ENCODE data around the gene ABHD12B.

The ABHD12B gene

DNA sequence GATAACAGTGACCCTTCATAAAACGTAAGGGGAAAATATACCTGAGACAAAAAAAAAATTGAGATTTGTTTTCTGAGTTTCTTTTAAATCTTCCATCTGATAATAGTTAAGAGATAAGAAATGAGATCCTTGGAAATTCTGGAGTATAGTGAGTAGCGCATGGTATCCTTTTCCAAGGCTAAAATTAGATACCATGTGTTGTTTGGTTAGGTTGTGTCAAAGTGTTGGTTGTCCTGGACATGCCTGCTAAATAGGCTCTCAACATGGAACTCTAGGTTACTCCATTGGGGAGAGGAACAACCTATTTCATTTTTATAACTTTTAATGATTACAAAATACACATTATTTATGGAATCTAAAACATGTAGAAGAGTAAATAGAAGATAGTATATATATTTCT, 57.7 kb downstream of the ABHD12B start:
- Histone ChIP-seq H4K20me1 (ENCODE audit: insufficient read depth, low read length) (no peaks in the 10 kb centered on the region), H3K4me3 (ENCODE audit: low read depth, low read length, poor library complexity, severe bottlenecking) (no peak overlapping the region), H3K79me2 (ENCODE audit: insufficient read depth, low read length) (no peaks in the 10 kb centered on the region), H3K4me1 (ENCODE audit: insufficient read depth, low read length, severe bottlenecking) (peaks cover 11% of the 10 kb centered on the region), H3K36me3 (ENCODE audit: insufficient read depth, low read length) (0 out of 2 replicates have a peak, but pooled peaks cover 7% of the 10 kb centered on the region), H3K9me3 (ENCODE audit: low read length) (no peaks in the 10 kb centered on the region), H3K9me2 (ENCODE audit: low read depth, low read length) (no peaks in the 10 kb centered on the region), H3K27ac (ENCODE audit: low read depth, low read length, poor library complexity, severe bottlenecking) (no peak overlapping the region), H3K9ac (ENCODE audit: low read length) (no peak overlapping the region), H3F3A (ENCODE audit: insufficient read depth, low read length) (0 out of 2 replicates have a peak, but pooled peaks cover 4% of the 10 kb centered on the region), H2AFZ (ENCODE audit: low read length) (no peak overlapping the region), H3K27me3 (ENCODE audit: insufficient read depth, low read length) (no peaks in the 10 kb centered on the region), H3K4me2 (ENCODE audit: low read length) (no peak overlapping the region)
- TF ChIP-seq EZH2 (IDR thresholded peaks at IDR 0.05; ENCODE audit: borderline replicate concordance, low read length) = no peak
- TF ChIP-seq, protein P1, sequence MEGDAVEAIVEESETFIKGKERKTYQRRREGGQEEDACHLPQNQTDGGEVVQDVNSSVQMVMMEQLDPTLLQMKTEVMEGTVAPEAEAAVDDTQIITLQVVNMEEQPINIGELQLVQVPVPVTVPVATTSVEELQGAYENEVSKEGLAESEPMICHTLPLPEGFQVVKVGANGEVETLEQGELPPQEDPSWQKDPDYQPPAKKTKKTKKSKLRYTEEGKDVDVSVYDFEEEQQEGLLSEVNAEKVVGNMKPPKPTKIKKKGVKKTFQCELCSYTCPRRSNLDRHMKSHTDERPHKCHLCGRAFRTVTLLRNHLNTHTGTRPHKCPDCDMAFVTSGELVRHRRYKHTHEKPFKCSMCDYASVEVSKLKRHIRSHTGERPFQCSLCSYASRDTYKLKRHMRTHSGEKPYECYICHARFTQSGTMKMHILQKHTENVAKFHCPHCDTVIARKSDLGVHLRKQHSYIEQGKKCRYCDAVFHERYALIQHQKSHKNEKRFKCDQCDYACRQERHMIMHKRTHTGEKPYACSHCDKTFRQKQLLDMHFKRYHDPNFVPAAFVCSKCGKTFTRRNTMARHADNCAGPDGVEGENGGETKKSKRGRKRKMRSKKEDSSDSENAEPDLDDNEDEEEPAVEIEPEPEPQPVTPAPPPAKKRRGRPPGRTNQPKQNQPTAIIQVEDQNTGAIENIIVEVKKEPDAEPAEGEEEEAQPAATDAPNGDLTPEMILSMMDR (IDR thresholded peaks at IDR 0.05; ENCODE audit: low read length) = no peak

DNA sequence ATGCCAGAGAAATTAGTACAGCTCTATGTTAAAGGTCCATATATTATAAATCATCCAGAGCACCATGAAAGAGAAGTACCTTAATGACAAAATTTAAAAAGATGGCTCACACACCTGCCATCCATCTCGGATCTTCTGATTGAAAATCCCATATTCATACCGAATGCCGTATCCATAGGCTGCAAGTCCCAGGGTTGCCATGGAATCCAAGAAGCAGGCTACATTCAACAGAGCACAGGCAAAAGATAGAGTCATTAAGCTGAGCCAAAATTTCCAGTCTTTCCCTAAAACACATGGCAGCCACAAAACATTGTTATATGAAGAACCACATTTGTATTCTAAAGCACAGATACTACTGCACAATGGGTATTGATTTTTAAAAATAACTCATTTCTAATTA, 59.7 kb downstream of the ABHD12B start:
- Histone ChIP-seq H3K9me3 (ENCODE audit: low read length) (no peaks in the 10 kb centered on the region), H3K79me2 (ENCODE audit: insufficient read depth, low read length) (no peaks in the 10 kb centered on the region), H3K9me2 (ENCODE audit: low read depth, low read length) (no peaks in the 10 kb centered on the region), H3K9ac (ENCODE audit: low read length) (no peak overlapping the region), H3K27ac (ENCODE audit: low read depth, low read length, poor library complexity, severe bottlenecking) (no peak overlapping the region), H4K20me1 (ENCODE audit: insufficient read depth, low read length) (no peaks in the 10 kb centered on the region), H2AFZ (ENCODE audit: low read length) (no peak overlapping the region), H3K4me2 (ENCODE audit: low read length) (no peak overlapping the region), H3K27me3 (ENCODE audit: insufficient read depth, low read length) (no peaks in the 10 kb centered on the region), H3F3A (ENCODE audit: insufficient read depth, low read length) (0 out of 2 replicates have a peak, but pooled peaks cover 4% of the 10 kb centered on the region), H3K4me1 (ENCODE audit: insufficient read depth, low read length, severe bottlenecking) (peaks cover 21% of the 10 kb centered on the region), H3K36me3 (ENCODE audit: insufficient read depth, low read length) (0 out of 2 replicates have a peak, but pooled peaks cover 11% of the 10 kb centered on the region), H3K4me3 (ENCODE audit: low read depth, low read length, poor library complexity, severe bottlenecking) (no peak overlapping the region)
- no peak for TF ChIP-seq EZH2 (IDR thresholded peaks at IDR 0.05; ENCODE audit: borderline replicate concordance, low read length)
- TF ChIP-seq, protein P1 (IDR thresholded peaks at IDR 0.05; ENCODE audit: low read length) = no peak

DNA sequence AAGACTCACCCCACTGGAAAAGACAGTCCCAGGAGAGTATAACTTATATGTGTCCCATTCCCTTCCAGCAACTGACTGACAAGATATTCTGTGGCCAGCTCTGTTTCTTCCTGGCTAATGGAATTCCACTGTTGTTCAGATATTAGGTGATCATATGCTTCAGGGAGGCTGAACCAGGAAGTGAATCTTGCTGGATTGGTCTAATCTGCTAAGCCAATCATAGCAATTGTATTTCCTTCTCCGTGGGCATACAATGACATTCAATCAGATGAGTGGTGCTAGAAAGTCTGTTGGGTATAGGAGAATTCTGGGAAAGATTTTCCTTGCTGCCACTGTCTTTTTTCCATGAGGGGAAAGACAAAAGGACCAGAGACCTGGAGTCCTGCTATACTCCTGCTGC, 60.3 kb downstream of the ABHD12B start:
- Histone ChIP-seq H3K9ac (ENCODE audit: low read length) (no peak overlapping the region), H3F3A (ENCODE audit: insufficient read depth, low read length) (0 out of 2 replicates have a peak, but pooled peaks cover 4% of the 10 kb centered on the region), H3K4me3 (ENCODE audit: low read depth, low read length, poor library complexity, severe bottlenecking) (no peak overlapping the region), H3K4me1 (ENCODE audit: insufficient read depth, low read length, severe bottlenecking) (peaks cover 27% of the 10 kb centered on the region), H3K27me3 (ENCODE audit: insufficient read depth, low read length) (no peaks in the 10 kb centered on the region), H3K4me2 (ENCODE audit: low read length) (no peak overlapping the region), H3K36me3 (ENCODE audit: insufficient read depth, low read length) (0 out of 2 replicates have a peak, but pooled peaks cover 11% of the 10 kb centered on the region), H3K79me2 (ENCODE audit: insufficient read depth, low read length) (no peaks in the 10 kb centered on the region), H3K9me3 (ENCODE audit: low read length) (no peaks in the 10 kb centered on the region), H3K9me2 (ENCODE audit: low read depth, low read length) (no peaks in the 10 kb centered on the region), H4K20me1 (ENCODE audit: insufficient read depth, low read length) (no peaks in the 10 kb centered on the region), H2AFZ (ENCODE audit: low read length) (no peak overlapping the region), H3K27ac (ENCODE audit: low read depth, low read length, poor library complexity, severe bottlenecking) (no peak overlapping the region)
- TF ChIP-seq, protein P1 (IDR thresholded peaks at IDR 0.05; ENCODE audit: low read length) = no peak
- TF ChIP-seq EZH2 (IDR thresholded peaks at IDR 0.05; ENCODE audit: borderline replicate concordance, low read length) = no peak
